B cell (primary cell): ENCODE data around the gene CRB1. TPM values are rescaled to one million over a fixed set of nuclear protein-coding genes. Genes with fewer than 3 reads are reported as not detected.

ENCODE experiments used
- ATAC-seq: fragments of 200-7000 bp; cut with Tn5 transposase; one replicate; pipeline ENCODE4 v1.10.0; 2021; ENCODE audit warnings: low read depth, mild to moderate bottlenecking, moderate number of reproducible peaks, moderate library complexity
- CTCF ChIA-PET: fragments of 350-600 bp; sonication (Branson Sonifier 250); formaldehyde crosslinking; loops from one replicate; lab custom pipeline; 2021; ENCODE audit warnings: antibody characterized with exemption, inconsistent platforms; lab: Charles Lee
- POLR2A ChIA-PET: fragments of 350-600 bp; sonication (Branson Sonifier 250); formaldehyde crosslinking; loops from one replicate; lab custom pipeline; 2021; ENCODE audit warnings: antibody characterized with exemption; lab: Charles Lee
- DNase-seq: peaks from one replicate; pipeline ENCODE4 v3.0.0; 2013
- H2AFZ ChIP-seq: 2 replicates; pipeline ENCODE4 v1.6.1; 2012; ENCODE audit warnings: mild to moderate bottlenecking, low read depth, low read length; ENCODE audit not compliant: insufficient read depth, poor library complexity, severe bottlenecking
- H3K27ac ChIP-seq, 2 donors: 1 replicate in 1 of 2; 2 replicates in 1 of 2; pipeline ENCODE4 v1.5.1; 2012 to 2013; ENCODE audit warnings: low read length in 2 of 2, mild to moderate bottlenecking in 2 of 2, moderate library complexity in 1 of 2
- H3K27me3 ChIP-seq, 4 experiments: fragments of 200-600 bp in 1 of 4; sonication (generic) in 1 of 4; replicated peaks in 1 of 4; 1 replicate in 2 of 4; 2 replicates in 2 of 4; pipeline versions ENCODE4 v1.6.1 to v1.7.0; 2013 to 2016; ENCODE audit warnings: low read length in 3 of 4, mild to moderate bottlenecking in 2 of 4, mixed read lengths in 1 of 4, moderate library complexity in 1 of 4; ENCODE audit not compliant: insufficient read depth in 4 of 4, control insufficient read depth in 3 of 4; ENCODE audit errors: control extremely low read depth in 1 of 4
- H3K36me3 ChIP-seq, 2 experiments: replicated peaks in 1 of 2; 1 replicate in 1 of 2; 2 replicates in 1 of 2; pipeline versions ENCODE4 v1.6.1 to v1.7.1; 2013; ENCODE audit warnings: low read length in 1 of 2; ENCODE audit not compliant: insufficient read depth in 2 of 2, control insufficient read depth in 1 of 2; ENCODE audit errors: control extremely low read depth in 1 of 2, extremely low read depth in 1 of 2
- H3K4me1 ChIP-seq, 2 donors: fragments of 200-600 bp in 1 of 2; sonication (generic) in 1 of 2; 1 replicate in 1 of 2; 2 replicates in 1 of 2; pipeline versions ENCODE4 v1.5.1 to v1.6.1; 2013 to 2017; ENCODE audit warnings: low read length in 2 of 2; ENCODE audit not compliant: control insufficient read depth in 2 of 2, insufficient read depth in 2 of 2
- H3K4me2 ChIP-seq: replicated peaks from 2 replicates; pipeline ENCODE3; 2012; ENCODE audit warnings: mild to moderate bottlenecking, low read depth, low read length; ENCODE audit not compliant: poor library complexity, severe bottlenecking
- H3K4me3 ChIP-seq, 5 experiments: fragments of 200-600 bp in 1 of 5; sonication (generic) in 1 of 5; 1 replicate in 3 of 5; 2 replicates in 2 of 5; pipeline versions ENCODE4 v1.5.1 to v1.7.0; 2011 to 2016; ENCODE audit warnings: low read length in 4 of 5, mild to moderate bottlenecking in 4 of 5, low read depth in 2 of 5, control low read depth in 1 of 5, moderate library complexity in 1 of 5; ENCODE audit not compliant: insufficient read depth in 1 of 5; ENCODE audit errors: control extremely low read depth in 1 of 5, extremely low read depth in 1 of 5
- H3K79me2 ChIP-seq: fragments of 200-600 bp; sonication (generic); one replicate; pipeline ENCODE4 v1.6.0; 2016; ENCODE audit warnings: low read length; ENCODE audit not compliant: control insufficient read depth, insufficient read depth
- H3K9ac ChIP-seq: fragments of 200-600 bp; sonication (generic); 2 replicates; pipeline ENCODE4 v1.6.1; 2017; ENCODE audit warnings: mild to moderate bottlenecking, low read length, moderate library complexity
- H3K9me3 ChIP-seq, 3 donors: one replicate each; pipeline versions ENCODE4 v1.6.1 to v1.7.1; 2013; ENCODE audit warnings: low read length in 2 of 3; ENCODE audit not compliant: control insufficient read depth in 2 of 3, insufficient read depth in 1 of 3; ENCODE audit errors: control extremely low read depth in 1 of 3
- H4K20me1 ChIP-seq: 2 replicates; pipeline ENCODE4 v1.6.0; 2012; ENCODE audit warnings: mild to moderate bottlenecking, low read length; ENCODE audit not compliant: insufficient read depth, control insufficient read depth, poor library complexity, severe bottlenecking
- H3K27ac Mint-ChIP-seq: one replicate; pipeline ENCODE4 v1.8.0; 2021; ENCODE audit warnings: mixed read lengths
- H3K27me3 Mint-ChIP-seq: one replicate; pipeline ENCODE4 v1.8.0; 2021; ENCODE audit warnings: mixed read lengths
- H3K4me1 Mint-ChIP-seq: one replicate; pipeline ENCODE4 v1.8.0; 2021; ENCODE audit warnings: mixed read lengths
- H3K4me3 Mint-ChIP-seq: one replicate; pipeline ENCODE4 v1.8.0; 2021; ENCODE audit warnings: mixed read lengths
- H3K9me3 Mint-ChIP-seq: one replicate; pipeline ENCODE4 v1.8.0; 2022; ENCODE audit warnings: mixed read lengths; ENCODE audit not compliant: insufficient read depth
- EZH2 ChIP-seq: IDR thresholded peaks from 2 replicates; pipeline ENCODE4 v1.6.1; 2012; ENCODE audit warnings: borderline replicate concordance, low read depth, mild to moderate bottlenecking, moderate library complexity, low read length; ENCODE audit not compliant: insufficient read depth, poor library complexity, severe bottlenecking
- WGBS: methylation state at CpG from one replicate; pipeline ENCODE4 v1.1.5; 2013; ENCODE audit warnings: missing lambda C conversion rate; ENCODE audit not compliant: insufficient coverage; 5-methylcytosine and 5-hydroxymethylcytosine counted together
- intact Hi-C: fragments of 100-400 bp; cut with micrococcal nuclease; formaldehyde crosslinking; loops from one replicate; pipeline ENCODE4 v1.10.0; 2022
- polyA plus RNA-seq: library from polyadenylated mRNA; depleted of rRNA; stranded (reverse); fragments of >200 nt; gene quantifications from 2 replicates; pipeline ENCODE4 v1.2.3, GENCODE V29; 2012
- total RNA-seq, 2 donors: library from RNA; stranded (reverse); fragments of 120-200 nt in 1 of 2; gene quantifications; 1 replicate in 1 of 2; 2 replicates in 1 of 2; pipeline versions ENCODE4 v1.2.3 to v1.2.4, GENCODE V29; 2013 to 2022
- TF ChIP-seq, protein P1 (sequence below): fragments of 200-600 bp; IDR thresholded peaks from one replicate; pipeline ENCODE4 v1.8.0; 2022; ENCODE audit warnings: antibody characterized with exemption, mild to moderate bottlenecking

The CRB1 gene
- total and polyA plus RNA-seq, 2 donors (not counting 1 experiment from before 2014, with no cell fraction given): 0.15 TPM; not detected in 1

DNA sequence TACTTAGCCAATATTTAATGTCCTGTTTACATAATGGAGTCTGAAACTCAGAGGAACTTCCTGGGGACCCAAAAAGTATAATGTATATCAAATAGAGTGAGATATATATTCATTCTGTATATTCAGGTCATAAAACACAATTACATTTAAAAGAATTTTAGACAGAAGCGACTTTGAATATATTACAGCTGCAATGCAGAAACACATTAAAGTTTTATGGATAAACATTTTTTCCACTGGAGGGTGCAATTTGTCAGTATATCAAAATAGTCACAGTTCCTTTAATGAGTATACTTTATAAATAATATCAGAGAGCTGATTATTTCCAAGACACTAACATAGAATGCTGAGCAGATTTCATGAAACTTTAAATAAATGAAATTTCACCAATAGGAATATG lies 43.9 kb upstream of the CRB1 start:
- no peak for ATAC-seq
- POLR2A ChIA-PET: no interaction called here
- DNase-seq: no peak
- Histone ChIP-seq H2AFZ (no peak overlapping the region), H3K9me3 (no peaks in the 10 kb centered on the region), H4K20me1 (no peaks in the 10 kb centered on the region), H3K36me3 (no peaks in the 10 kb centered on the region), H3K9ac (no peak overlapping the region), H3K27me3 (no peaks in the 10 kb centered on the region), H3K4me3 (no peak overlapping the region), H3K79me2 (no peaks in the 10 kb centered on the region), H3K4me2 (no peak overlapping the region), H3K27ac (no peak overlapping the region), H3K4me1 (no peaks in the 10 kb centered on the region)
- no CpG with 5 or more reads among the region's 1 CpG for WGBS
- no peaks in the 10 kb centered on the region for H3K9me3 Mint-ChIP-seq
- H3K27me3 Mint-ChIP-seq: peaks cover 4% of the 10 kb centered on the region
- CTCF ChIA-PET: no interaction called here
- H3K4me3 Mint-ChIP-seq: no peak overlapping the region
- H3K4me1 Mint-ChIP-seq: no peaks in the 10 kb centered on the region
- TF ChIP-seq, protein P1, sequence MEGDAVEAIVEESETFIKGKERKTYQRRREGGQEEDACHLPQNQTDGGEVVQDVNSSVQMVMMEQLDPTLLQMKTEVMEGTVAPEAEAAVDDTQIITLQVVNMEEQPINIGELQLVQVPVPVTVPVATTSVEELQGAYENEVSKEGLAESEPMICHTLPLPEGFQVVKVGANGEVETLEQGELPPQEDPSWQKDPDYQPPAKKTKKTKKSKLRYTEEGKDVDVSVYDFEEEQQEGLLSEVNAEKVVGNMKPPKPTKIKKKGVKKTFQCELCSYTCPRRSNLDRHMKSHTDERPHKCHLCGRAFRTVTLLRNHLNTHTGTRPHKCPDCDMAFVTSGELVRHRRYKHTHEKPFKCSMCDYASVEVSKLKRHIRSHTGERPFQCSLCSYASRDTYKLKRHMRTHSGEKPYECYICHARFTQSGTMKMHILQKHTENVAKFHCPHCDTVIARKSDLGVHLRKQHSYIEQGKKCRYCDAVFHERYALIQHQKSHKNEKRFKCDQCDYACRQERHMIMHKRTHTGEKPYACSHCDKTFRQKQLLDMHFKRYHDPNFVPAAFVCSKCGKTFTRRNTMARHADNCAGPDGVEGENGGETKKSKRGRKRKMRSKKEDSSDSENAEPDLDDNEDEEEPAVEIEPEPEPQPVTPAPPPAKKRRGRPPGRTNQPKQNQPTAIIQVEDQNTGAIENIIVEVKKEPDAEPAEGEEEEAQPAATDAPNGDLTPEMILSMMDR: no peak
- no peak for TF ChIP-seq EZH2
- no peak overlapping the region for H3K27ac Mint-ChIP-seq
- intact Hi-C loops: no loop called here

- Histone ChIP-seq H3K4me3 (no peak overlapping the region), H3K9me3 (no peaks in the 10 kb centered on the region), H3K27ac (no peak overlapping the region), H3K9ac (no peak overlapping the region), H2AFZ (no peak overlapping the region), H4K20me1 (no peaks in the 10 kb centered on the region), H3K4me2 (no peak overlapping the region), H3K79me2 (no peaks in the 10 kb centered on the region), H3K27me3 (no peaks in the 10 kb centered on the region), H3K4me1 (no peaks in the 10 kb centered on the region), H3K36me3 (no peaks in the 10 kb centered on the region)
- Mint-ChIP-seq H3K4me1 (no peaks in the 10 kb centered on the region), H3K4me3 (no peak overlapping the region), H3K9me3 (no peaks in the 10 kb centered on the region), H3K27ac (no peak overlapping the region), H3K27me3 (peaks cover 4% of the 10 kb centered on the region)
- WGBS: 57% methylated on average over 2 of the region's 5 CpGs
- ATAC-seq: no peak
- intact Hi-C loops: no loop called here
- TF ChIP-seq, protein P1: no peak
- no peak for TF ChIP-seq EZH2
- ChIA-PET CTCF (no interaction called here), POLR2A (no interaction called here)
- no peak for DNase-seq
These were observed 42.4 kb upstream of the CRB1 start for GRCh38 chr1:197225611-197226010.
